ENCODE results near the gene FILIP1. TPM values are rescaled to one million over a fixed set of nuclear protein-coding genes. Genes with fewer than 3 reads are reported as not detected.

FILIP1 gene
- total RNA-seq, 3 donors from 2014 or later (not counting 1 experiment from before 2014, with no cell fraction given): not detected

- 83% methylated on average over 2 of the region's 4 CpGs for WGBS (ENCODE audit: insufficient coverage)
- Histone ChIP-seq H3K36me3 (ENCODE audit: control insufficient read depth, insufficient read depth, low read length) (no peaks in the 10 kb centered on the region), H3K4me3 (ENCODE audit: low read length) (no peak overlapping the region), H3K27me3 (ENCODE audit: control insufficient read depth, insufficient read depth, low read length) (no peaks in the 10 kb centered on the region), H3K9me3 (ENCODE audit: control insufficient read depth, insufficient read depth, low read length) (no peaks in the 10 kb centered on the region), H3K4me1 (ENCODE audit: control insufficient read depth, insufficient read depth, low read length) (no peaks in the 10 kb centered on the region), H3K27ac (ENCODE audit: low read length) (no peak overlapping the region)
- Mint-ChIP-seq H3K4me3 (no peak overlapping the region), H3K36me3 (no peaks in the 10 kb centered on the region), H3K9me3 (no peaks in the 10 kb centered on the region), H3K27me3 (ENCODE audit: low read depth in 2 of 2) (peaks cover 10 to 27% of the 10 kb centered on the region in 2 donors), H3K27ac (no peak overlapping the region), H3K4me1 (no peaks in the 10 kb centered on the region)
- DNase-seq (no peak), ATAC-seq (no peak)
- TF ChIP-seq, protein P1, sequence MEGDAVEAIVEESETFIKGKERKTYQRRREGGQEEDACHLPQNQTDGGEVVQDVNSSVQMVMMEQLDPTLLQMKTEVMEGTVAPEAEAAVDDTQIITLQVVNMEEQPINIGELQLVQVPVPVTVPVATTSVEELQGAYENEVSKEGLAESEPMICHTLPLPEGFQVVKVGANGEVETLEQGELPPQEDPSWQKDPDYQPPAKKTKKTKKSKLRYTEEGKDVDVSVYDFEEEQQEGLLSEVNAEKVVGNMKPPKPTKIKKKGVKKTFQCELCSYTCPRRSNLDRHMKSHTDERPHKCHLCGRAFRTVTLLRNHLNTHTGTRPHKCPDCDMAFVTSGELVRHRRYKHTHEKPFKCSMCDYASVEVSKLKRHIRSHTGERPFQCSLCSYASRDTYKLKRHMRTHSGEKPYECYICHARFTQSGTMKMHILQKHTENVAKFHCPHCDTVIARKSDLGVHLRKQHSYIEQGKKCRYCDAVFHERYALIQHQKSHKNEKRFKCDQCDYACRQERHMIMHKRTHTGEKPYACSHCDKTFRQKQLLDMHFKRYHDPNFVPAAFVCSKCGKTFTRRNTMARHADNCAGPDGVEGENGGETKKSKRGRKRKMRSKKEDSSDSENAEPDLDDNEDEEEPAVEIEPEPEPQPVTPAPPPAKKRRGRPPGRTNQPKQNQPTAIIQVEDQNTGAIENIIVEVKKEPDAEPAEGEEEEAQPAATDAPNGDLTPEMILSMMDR (IDR thresholded peaks at IDR 0.05): no peak
- intact Hi-C loops (cut with micrococcal nuclease): no loop called here
Observed at GRCh38 chr6:75337835-75338580, 155.6 kb downstream of the FILIP1 start.

GRCh38 chr6:75334266-75335040, 159.1 kb downstream of the FILIP1 start:
- Histone ChIP-seq H3K36me3 (ENCODE audit: control insufficient read depth, insufficient read depth, low read length) (no peaks in the 10 kb centered on the region), H3K27ac (ENCODE audit: low read length) (no peak overlapping the region), H3K9me3 (ENCODE audit: control insufficient read depth, insufficient read depth, low read length) (no peaks in the 10 kb centered on the region), H3K4me1 (ENCODE audit: control insufficient read depth, insufficient read depth, low read length) (no peaks in the 10 kb centered on the region), H3K4me3 (ENCODE audit: low read length) (no peak overlapping the region), H3K27me3 (ENCODE audit: control insufficient read depth, insufficient read depth, low read length) (no peaks in the 10 kb centered on the region)
- intact Hi-C loops (cut with micrococcal nuclease): no loop called here
- TF ChIP-seq, protein P1 (IDR thresholded peaks at IDR 0.05): no peak
- DNase-seq (no peak), ATAC-seq (no peak)
- WGBS (ENCODE audit: insufficient coverage): 73% methylated on average over 4 of the region's 4 CpGs
- Mint-ChIP-seq H3K4me3 (no peak overlapping the region), H3K27me3 (ENCODE audit: low read depth in 2 of 2) (peaks cover 10 to 43% of the 10 kb centered on the region in 2 donors), H3K27ac (no peak overlapping the region), H3K36me3 (no peaks in the 10 kb centered on the region), H3K4me1 (no peaks in the 10 kb centered on the region), H3K9me3 (no peaks in the 10 kb centered on the region)

GRCh38 chr6:75333676-75334200, 159.9 kb downstream of the FILIP1 start:
- Mint-ChIP-seq H3K9me3 (no peaks in the 10 kb centered on the region), H3K27ac (no peak overlapping the region), H3K4me3 (no peak overlapping the region), H3K27me3 (ENCODE audit: low read depth in 2 of 2) (peaks cover 17 to 50% of the 10 kb centered on the region in 2 donors), H3K36me3 (no peaks in the 10 kb centered on the region), H3K4me1 (no peaks in the 10 kb centered on the region)
- intact Hi-C loops (cut with micrococcal nuclease): no loop called here
- Histone ChIP-seq H3K36me3 (ENCODE audit: control insufficient read depth, insufficient read depth, low read length) (no peaks in the 10 kb centered on the region), H3K4me3 (ENCODE audit: low read length) (no peak overlapping the region), H3K27ac (ENCODE audit: low read length) (no peak overlapping the region), H3K9me3 (ENCODE audit: control insufficient read depth, insufficient read depth, low read length) (no peaks in the 10 kb centered on the region), H3K4me1 (ENCODE audit: control insufficient read depth, insufficient read depth, low read length) (no peaks in the 10 kb centered on the region), H3K27me3 (ENCODE audit: control insufficient read depth, insufficient read depth, low read length) (no peaks in the 10 kb centered on the region)
- 92% methylated on average over 2 of the region's 2 CpGs for WGBS (ENCODE audit: insufficient coverage)
- DNase-seq: no peak
- TF ChIP-seq, protein P1 (IDR thresholded peaks at IDR 0.05): no peak
- no peak for ATAC-seq
